GM12878 (cell line): ENCODE data around the gene ICOSLG. TPM values are rescaled to one million over a fixed set of nuclear protein-coding genes. Genes with fewer than 3 reads are reported as not detected.
A peak's percentile ranks its signal among the peaks of the same experiment; 100 is the strongest.
"Not testable (repeated sequence)": the region's sequence is repeated elsewhere in the genome, so short reads cannot be mapped to it uniquely, and the experiment has no call there.

ENCODE experiments used
- ATAC-seq: fragments of 200-7000 bp; cut with Tn5 transposase; 3 replicates; pipeline ENCODE4 v1.9.1; 2020; ENCODE audit warnings: mild to moderate bottlenecking, moderate library complexity
- BruUV-seq: library from RNA; stranded (reverse); fragments of 400-500 nt; replicated peaks from 2 replicates; lab custom pipeline; 2021; lab: Mats Ljungman, UMichigan
- CTCF ChIA-PET: fragments of 300-600 bp; sonication (Branson Sonifier 250); formaldehyde crosslinking; extraction: SDS; loops from one replicate; lab custom pipeline; 2021; ENCODE audit warnings: inconsistent platforms; lab: Yijun Ruan, JAX
- POLR2A ChIA-PET: fragments of 350-600 bp; formaldehyde crosslinking; extraction: SDS; loops from one replicate; lab custom pipeline; 2021; ENCODE audit warnings: inconsistent platforms; lab: Charles Lee
- RAD21 ChIA-PET: fragments of 300-600 bp; sonication (Branson Sonifier 250); formaldehyde crosslinking; loops from one replicate; lab custom pipeline; 2023; ENCODE audit warnings: antibody characterized with exemption; ENCODE audit not compliant: unreplicated experiment; lab: Charles Lee
- SMC1A ChIA-PET: fragments of 300-600 bp; sonication (Branson Sonifier 250); formaldehyde crosslinking; loops from one replicate; lab custom pipeline; 2023; ENCODE audit not compliant: unreplicated experiment, uncharacterized antibody; lab: Charles Lee
- DNase-seq: peaks from one replicate; pipeline ENCODE4 v3.0.0-alpha.2; 2011; ENCODE audit warnings: low read depth, low spot score
- FAIRE-seq: peaks from 3 replicates; lab custom pipeline; 2011; peaks lifted over from hg19 to GRCh38; lab: Jason Lieb, UNC
- H2AFZ ChIP-seq: 2 replicates; pipeline ENCODE4 v1.6.0; 2011; ENCODE audit warnings: low read depth, low read length, control low read depth; ENCODE audit not compliant: control insufficient read depth
- H3K27ac ChIP-seq: 2 replicates; pipeline ENCODE4 v1.5.1; 2011; ENCODE audit warnings: control low read depth; ENCODE audit not compliant: control insufficient read depth, insufficient read depth
- H3K27me3 ChIP-seq, 2 experiments: replicated peaks in 1 of 2; 2 replicates each; pipeline versions ENCODE4 v1.6.0 to v1.6.1; 2011; ENCODE audit warnings: low read length in 1 of 2; ENCODE audit not compliant: control insufficient read depth in 2 of 2, insufficient read depth in 2 of 2
- H3K36me3 ChIP-seq, 2 experiments: 2 replicates each; pipeline ENCODE4 v1.5.1; 2011; ENCODE audit warnings: low read length in 1 of 2; ENCODE audit not compliant: control insufficient read depth in 2 of 2, insufficient read depth in 2 of 2
- H3K4me1 ChIP-seq: 2 replicates; pipeline ENCODE4 v1.6.1; 2011; ENCODE audit warnings: mild to moderate bottlenecking, low read length, moderate library complexity, mixed read lengths; ENCODE audit not compliant: control insufficient read depth, insufficient read depth
- H3K4me2 ChIP-seq: 2 replicates; pipeline ENCODE4 v1.6.0; 2011; ENCODE audit warnings: control low read depth; ENCODE audit not compliant: control insufficient read depth, insufficient read depth
- H3K4me3 ChIP-seq: fragments of 200-600 bp; sonication (generic); 2 replicates; pipeline ENCODE4 v1.5.1; 2016
- H3K79me2 ChIP-seq: 2 replicates; pipeline ENCODE4 v1.6.0; 2011; ENCODE audit warnings: low read length; ENCODE audit not compliant: control insufficient read depth, insufficient read depth
- H3K9ac ChIP-seq: 2 replicates; pipeline ENCODE4 v1.8.0; 2011; ENCODE audit warnings: low read length, control low read depth, mixed read lengths; ENCODE audit not compliant: control insufficient read depth, insufficient read depth
- H3K9me3 ChIP-seq: replicated peaks from 3 replicates; pipeline ENCODE4 v1.5.1; 2011; ENCODE audit warnings: mild to moderate bottlenecking, low read length; ENCODE audit not compliant: control insufficient read depth, insufficient read depth
- H4K20me1 ChIP-seq: 2 replicates; pipeline ENCODE4 v1.6.0; 2011; ENCODE audit not compliant: control insufficient read depth, insufficient read depth
- WGBS: methylation state at CpG from one replicate; pipeline ENCODE4 v1.1.6; 2016; ENCODE audit warnings: low lambda C conversion rate; ENCODE audit not compliant: insufficient replicate concordance, insufficient coverage; ENCODE audit errors: missing lambda C conversion rate; 5-methylcytosine and 5-hydroxymethylcytosine counted together
- in situ Hi-C: fragments of 300-500 bp; cut with MboI; formaldehyde crosslinking; loops from 9 replicates; pipeline ENCODE4 v1.14.3; 2018; ENCODE audit warnings: mixed read lengths
- intact Hi-C: fragments of 100-400 bp; cut with micrococcal nuclease; formaldehyde crosslinking; loops from one replicate; pipeline ENCODE4 v1.14.2; 2022; ENCODE audit not compliant: unreplicated experiment
- polyA plus RNA-seq, 11 experiments: library from polyadenylated mRNA; depleted of rRNA in 4 of 11; unstranded in 6 of 11; stranded (reverse) in 5 of 11; fragments of >200 nt; fragmentation: Nextera tagmentation in 4 of 11; fragmentation: Illumina TruSeq in 1 of 11; extraction: Ambion mirVana in 4 of 11; extraction: Trizol in 1 of 11; gene quantifications; 1 replicate in 1 of 11; 2 replicates in 10 of 11; pipeline versions ENCODE4 v1.2.1 to v1.2.3, GENCODE V29; 2011 to 2016; ENCODE audit warnings: inconsistent platforms in 2 of 11, missing spikeins in 2 of 11, low read depth in 1 of 11
- total RNA-seq, 4 experiments: library from RNA; depleted of rRNA in 3 of 4; stranded (reverse); fragments of >200 nt in 3 of 4; fragmentation: Illumina TruSeq in 1 of 4; extraction: Trizol in 1 of 4; gene quantifications; 2 replicates each; pipeline versions ENCODE4 v1.2.1 to v1.2.3, GENCODE V29; 2013 to 2021

The ICOSLG gene
- total and polyA plus RNA-seq, 10 of the 15 experiments (the other 5 are each of a cell fraction or from before 2014, with no cell fraction given), result 0.84 to 16.4 (median 6.2) TPM

GRCh38 chr21:44223334-44223733, 17.4 kb downstream of the ICOSLG start:
- POLR2A ChIA-PET, CTCF ChIA-PET, H3K9me3 ChIP-seq: not testable (repeated sequence)

DNA sequence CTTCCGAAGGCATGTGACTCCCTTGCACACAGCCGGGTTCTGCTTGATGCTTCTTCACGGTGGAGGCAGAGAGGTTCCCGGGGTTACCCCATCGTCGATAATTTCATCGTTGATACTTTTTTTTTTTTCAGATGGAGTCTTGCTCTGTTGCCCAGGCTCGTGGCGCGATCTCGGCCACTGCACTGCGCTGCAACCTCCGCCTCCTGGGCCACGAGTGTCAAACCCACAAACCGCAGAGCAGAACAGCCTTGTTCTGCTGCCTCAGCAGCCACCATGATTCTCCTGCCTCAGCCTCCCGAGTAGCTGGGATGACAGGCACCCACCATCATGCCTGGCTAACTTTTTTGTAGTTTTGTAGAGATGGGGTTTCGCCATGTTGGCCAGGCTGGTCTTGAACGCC, 20.1 kb downstream of the ICOSLG start:
- H3K36me3 ChIP-seq, H3K79me2 ChIP-seq, in situ Hi-C loops, H3K4me3 ChIP-seq, POLR2A ChIA-PET, RAD21 ChIA-PET, FAIRE-seq, SMC1A ChIA-PET, H3K4me2 ChIP-seq, CTCF ChIA-PET, H2AFZ ChIP-seq, intact Hi-C loops, H4K20me1 ChIP-seq, BruUV-seq, H3K9ac ChIP-seq, H3K27ac ChIP-seq, H3K9me3 ChIP-seq, H3K27me3 ChIP-seq, DNase-seq, H3K4me1 ChIP-seq: not testable (repeated sequence)
- ATAC-seq, result peak; percentile 12; the same call in 1 of the 3 replicates
- no CpG with 5 or more reads among the region's 18 CpGs for WGBS

More at GRCh38 chr21:44223334-44223733, 17.4 kb downstream of the ICOSLG start:
- H3K4me2 ChIP-seq, H3K27me3 ChIP-seq, in situ Hi-C loops, H2AFZ ChIP-seq, H4K20me1 ChIP-seq, H3K4me3 ChIP-seq, H3K27ac ChIP-seq, H3K36me3 ChIP-seq, H3K9ac ChIP-seq, H3K4me1 ChIP-seq, ATAC-seq, FAIRE-seq, H3K79me2 ChIP-seq, RAD21 ChIA-PET, DNase-seq, SMC1A ChIA-PET, intact Hi-C loops: not testable (repeated sequence)
- WGBS, result no CpG with 5 or more reads among the region's 5 CpGs
- TSS peak; percentile 76 for BruUV-seq

- RAD21 ChIA-PET, SMC1A ChIA-PET, H3K36me3 ChIP-seq, H3K27me3 ChIP-seq, H3K79me2 ChIP-seq, H2AFZ ChIP-seq, intact Hi-C loops, H3K9ac ChIP-seq, FAIRE-seq, H3K4me2 ChIP-seq, in situ Hi-C loops, DNase-seq, CTCF ChIA-PET, H3K4me3 ChIP-seq, H4K20me1 ChIP-seq, H3K9me3 ChIP-seq, POLR2A ChIA-PET, H3K27ac ChIP-seq, H3K4me1 ChIP-seq, BruUV-seq: not testable (repeated sequence)
- peak; percentile 88 for ATAC-seq
- WGBS, result no CpG with 5 or more reads among the region's 8 CpGs
These were observed 22.3 kb downstream of the ICOSLG start for GRCh38 chr21:44218461-44218860.
